MV-4-11 (cell line): ENCODE data around the gene GPRC6A.

Source experiments
- DNase-seq: peaks from one replicate; lab custom pipeline; 2025; lab: John Stamatoyannopoulos, UW

The GPRC6A gene

DNA sequence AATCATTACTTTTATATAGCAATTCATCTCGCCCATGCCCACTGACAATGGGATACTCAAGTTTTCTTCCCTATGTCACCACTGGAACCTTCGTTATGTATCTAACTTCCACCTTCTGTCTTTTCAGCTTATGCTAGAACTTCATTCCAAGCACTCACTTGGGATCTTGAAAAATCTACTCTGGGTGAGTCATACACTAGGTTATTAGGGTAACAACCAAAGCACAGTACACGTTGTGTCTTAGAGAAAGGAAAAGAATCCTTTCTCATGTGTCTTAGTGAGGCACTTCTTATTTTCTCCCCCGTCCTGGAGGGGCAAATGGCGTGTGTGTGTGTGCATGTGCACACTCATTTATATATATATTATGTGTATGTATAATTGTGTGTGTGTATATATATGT lies 45.0 kb downstream of the GPRC6A start:
- DNase-seq: no peak

DNA sequence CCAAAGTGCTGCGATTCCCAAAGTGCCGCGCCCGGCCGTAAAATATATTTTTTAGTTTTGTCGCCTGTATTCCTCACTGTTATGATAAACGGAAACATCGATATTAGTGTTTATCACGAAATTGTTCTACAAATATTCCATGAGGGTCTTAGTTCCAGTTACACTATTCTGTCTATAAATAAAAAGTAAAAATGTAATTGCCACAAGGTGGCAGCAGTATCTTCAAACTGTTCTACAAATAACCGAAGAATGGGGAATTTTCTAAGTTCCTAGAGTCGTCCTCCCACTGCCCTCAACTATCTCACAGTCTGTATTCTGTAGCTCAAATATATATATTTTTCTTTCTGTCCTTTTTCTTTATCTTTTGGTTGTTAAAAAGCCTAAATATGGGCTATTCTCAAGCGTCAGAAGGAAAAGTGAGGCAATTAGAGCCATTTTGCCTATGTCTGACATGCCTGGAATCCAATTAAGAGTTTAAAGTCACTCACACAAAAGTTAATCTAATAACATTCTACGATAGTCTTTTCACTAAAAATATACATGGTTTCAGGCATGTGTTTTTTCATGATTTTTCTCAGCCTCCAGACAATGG lies 49.2 kb downstream of the GPRC6A start:
- DNase-seq: peak; percentile 16

DNA sequence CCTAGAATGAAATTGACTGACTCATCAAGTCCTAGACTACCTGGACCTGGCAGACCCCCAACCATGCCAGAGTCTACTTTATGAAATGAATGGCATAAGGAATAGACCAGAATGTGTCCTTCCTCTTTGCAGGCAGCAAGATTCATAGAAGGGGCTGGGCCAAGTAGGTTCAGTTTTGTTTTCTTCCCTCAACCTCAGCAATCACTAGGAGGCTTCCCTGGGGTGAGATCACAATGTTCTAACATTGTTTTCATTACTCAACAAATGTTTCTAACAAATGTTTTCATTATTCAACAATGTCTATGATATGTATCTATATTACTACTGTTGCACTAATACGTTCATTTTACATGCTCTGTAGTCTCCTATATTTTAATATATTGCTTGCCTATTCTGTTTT lies 55.0 kb downstream of the GPRC6A start:
- no peak for DNase-seq

DNA sequence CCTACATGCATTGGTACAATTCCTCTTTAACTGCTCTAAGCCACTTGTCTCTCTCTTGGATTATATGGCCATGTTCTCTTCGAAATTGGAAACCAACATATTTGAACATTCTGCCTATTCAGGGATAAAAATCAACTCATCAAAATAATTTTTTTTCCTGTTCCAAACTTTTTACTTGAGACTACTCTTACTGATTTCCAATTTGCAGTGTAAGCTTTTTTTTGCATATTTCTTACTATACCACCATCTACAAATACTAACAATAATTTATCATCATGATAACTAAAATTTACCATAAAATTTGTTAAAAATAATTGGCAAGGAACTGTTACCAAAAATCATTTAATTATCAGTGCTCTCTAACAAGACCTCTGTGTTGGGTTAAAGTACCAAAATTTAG lies 56.4 kb downstream of the GPRC6A start:
- DNase-seq: no peak

DNA sequence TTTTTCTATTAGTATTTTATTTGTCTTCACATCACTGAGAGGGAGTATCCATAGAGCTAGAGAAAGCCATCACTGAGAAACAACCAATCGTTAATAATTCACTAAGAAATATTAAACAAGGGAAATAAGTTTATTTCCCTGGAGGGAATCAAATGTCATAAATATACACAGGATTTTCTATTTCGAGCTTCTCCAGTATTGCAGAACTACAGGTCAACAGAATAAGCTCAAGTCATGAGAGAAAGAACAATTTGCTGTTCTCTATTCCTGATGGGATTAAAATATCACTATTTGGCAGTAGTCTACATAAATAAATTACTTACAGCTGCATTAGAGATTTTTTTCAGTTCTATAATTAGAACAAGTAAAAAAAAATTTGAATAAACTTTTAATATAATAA lies 61.2 kb downstream of the GPRC6A start:
- DNase-seq: no peak

DNA sequence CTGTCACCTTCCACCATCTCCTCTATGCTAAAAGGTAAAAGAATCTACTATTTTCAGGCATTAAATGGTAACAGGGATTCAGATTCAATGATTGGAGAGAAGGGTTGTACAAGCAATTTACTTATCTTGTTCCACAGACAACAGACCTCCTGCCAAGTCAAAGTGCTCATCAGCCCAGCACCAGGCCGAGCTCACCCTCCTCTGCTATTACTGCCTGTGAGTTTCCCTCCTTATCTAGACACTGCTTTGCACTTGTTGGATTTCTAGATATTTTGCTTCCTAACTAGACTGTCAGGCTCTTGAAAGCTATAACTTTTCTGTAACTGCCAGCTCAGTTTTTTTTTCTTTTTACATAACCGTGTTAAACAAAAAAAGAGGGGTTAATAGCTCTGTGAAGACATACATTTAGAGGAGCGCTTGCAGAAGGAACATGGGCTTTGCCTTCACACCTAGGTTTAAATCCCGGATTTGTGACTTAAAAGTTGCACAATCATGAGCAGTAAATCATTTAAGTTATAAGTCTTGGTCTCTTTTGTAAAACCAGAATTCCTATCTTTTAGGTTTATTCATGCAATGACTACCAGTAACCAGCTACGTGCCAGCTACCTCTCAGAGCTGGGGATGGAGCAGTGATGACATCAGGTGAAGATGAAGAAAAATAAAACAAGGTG lies 62.2 kb downstream of the GPRC6A start:
- DNase-seq: no peak

DNA sequence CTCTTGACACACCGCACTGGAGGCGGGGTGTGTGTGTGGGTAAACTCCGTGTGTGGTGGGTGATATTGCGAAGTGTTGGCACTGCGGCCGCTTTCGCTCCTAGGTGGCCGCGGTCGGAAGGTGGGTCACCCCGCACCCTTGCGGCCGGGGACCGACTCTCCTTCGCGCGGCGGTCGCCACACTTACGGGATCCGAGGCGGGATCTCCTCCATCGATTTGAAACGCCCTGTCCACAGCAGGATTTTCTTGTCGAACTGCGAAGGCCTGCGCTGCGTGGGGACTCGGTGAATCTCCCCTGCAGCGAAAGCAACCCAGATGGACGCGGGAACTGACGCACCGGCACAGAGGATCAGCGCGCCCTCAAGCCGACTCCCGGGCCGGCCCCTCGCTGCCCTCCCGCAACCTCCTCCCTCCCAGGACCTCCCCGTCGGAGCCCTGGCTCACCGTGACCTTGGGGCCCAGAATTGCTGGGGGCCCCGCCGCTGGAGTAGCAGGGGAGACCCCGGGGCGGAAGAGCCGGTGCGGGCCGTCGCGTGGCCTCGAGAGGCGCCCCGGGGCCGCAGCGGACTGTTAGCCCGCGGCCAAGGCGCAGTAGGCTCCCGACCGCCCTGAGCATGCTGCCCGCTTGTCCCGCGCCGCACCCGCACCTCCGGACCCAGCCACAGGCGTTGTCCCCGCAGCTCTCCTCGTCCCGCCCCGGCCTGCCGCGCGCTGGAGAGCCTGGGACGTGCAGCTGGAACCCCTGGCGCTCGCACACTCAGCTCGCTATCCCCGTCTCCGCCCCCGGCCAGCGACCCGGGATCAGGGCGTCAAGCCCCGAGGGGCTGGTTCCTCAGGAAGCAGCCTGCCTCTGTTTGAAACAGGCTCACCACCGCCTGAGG lies 63.7 kb downstream of the GPRC6A start, which contains the start of gene FAM162B:
Gene FAM162B, minus strand, starts transcription at position 759 of the 881 bp plus-strand sequence. Its CDS starts 143 bp downstream, at position 616.
- no peak for DNase-seq

DNA sequence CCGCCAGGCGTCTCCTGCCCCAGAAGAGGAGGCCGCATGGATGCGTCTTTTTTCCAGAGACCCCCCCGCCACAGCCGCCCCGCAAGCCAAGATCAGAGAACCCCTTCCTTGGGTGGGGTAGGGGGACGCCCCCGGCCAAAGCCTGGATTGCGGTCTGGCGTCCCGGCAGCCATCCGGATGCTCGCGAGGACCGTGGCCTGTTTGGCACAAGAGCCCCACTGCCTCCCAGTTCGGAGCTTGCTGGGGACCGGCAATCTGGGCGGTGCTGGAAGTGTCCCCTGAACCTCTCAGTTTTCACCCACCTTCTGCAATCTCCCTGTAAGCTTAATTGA lies 64.3 kb downstream of the GPRC6A start:
- no peak for DNase-seq

DNA sequence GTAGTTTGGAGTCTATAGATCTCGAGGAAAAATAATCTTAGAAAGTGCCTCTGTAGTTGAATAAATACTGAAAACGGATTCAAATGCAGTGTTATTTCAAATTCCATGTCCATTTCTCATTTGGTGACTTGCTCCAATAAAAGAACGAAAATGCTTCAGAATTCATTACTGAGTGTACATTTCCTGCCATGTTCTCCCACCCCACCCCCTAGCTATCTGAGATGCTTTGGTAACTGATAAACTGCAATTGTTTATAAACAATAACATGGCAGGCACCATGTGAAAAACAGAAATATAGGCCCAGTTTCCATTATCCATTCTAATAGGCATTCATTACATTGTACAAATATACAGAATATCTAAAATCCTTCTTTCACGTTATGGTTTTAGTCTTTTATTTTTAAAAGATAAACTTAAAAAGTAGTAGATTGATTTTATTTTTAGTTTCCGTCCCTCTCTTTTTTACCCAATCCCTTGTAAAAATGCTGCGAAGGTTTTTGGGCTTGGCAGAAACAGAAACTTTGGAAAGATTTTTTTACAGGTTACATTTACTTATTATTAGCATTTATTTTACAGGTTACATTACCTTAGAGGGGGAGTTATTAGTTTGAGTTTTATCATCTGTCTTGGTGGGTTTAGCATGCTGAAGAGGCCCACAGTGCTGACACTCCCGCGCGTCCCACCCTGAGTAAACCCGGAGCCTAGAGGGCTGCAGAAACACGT lies 64.8 kb downstream of the GPRC6A start:
- DNase-seq: no peak

DNA sequence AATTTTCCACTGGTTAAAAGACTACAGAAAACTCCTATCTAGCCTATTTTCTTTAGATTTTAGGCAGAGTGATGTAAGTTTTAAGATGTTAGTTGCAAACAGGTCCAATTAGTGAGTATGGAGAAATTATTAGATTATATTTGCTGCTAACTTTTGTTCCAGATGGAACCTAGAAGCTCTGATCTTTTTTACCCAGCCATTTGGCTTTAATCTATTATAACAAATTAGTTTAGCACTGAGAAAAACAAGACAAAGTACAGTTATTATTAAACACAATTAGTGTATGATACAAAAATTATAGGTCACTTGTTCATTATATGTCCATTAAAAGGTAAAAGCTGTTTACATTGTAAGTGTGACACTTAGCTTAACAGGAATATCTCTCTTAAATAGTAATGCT lies 65.8 kb downstream of the GPRC6A start:
- DNase-seq: no peak

DNA sequence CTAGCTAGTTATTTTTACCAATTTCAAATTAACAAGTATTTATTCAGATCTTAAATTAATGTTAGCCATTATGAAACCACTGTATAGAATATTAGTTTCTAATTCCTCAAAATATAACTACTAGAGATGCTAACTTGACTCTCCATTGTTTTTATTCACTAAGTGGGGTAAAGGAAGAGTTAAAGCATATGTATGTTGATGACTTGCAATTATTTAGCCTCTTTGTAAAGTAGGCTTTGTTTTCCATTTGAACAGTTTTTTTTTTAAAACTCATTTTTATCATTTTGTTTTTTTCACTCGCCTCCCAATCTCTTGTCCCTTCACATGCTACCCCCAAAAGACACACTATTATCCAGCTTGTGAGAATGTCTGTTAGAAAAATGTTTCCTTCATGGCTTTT lies 66.6 kb downstream of the GPRC6A start:
- DNase-seq: no peak

DNA sequence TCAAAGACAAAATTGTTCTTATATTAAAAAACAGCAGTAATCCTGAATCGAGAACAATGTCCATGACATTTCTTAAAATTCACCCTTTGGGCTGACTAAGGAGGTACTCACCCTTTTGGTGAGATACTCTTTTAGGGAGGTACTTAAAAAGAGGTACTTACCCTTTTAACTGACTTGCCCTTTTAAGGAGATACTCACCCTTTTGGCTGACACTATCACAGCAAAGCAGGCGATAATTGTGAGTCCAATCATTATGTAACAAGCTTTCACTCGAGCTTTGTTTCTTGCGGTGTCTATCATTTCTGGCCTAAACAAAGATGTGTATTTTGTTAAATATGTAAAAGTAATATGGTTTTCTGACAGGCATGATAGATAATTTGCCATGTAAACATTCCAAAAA lies 67.1 kb downstream of the GPRC6A start:
- no peak for DNase-seq

DNA sequence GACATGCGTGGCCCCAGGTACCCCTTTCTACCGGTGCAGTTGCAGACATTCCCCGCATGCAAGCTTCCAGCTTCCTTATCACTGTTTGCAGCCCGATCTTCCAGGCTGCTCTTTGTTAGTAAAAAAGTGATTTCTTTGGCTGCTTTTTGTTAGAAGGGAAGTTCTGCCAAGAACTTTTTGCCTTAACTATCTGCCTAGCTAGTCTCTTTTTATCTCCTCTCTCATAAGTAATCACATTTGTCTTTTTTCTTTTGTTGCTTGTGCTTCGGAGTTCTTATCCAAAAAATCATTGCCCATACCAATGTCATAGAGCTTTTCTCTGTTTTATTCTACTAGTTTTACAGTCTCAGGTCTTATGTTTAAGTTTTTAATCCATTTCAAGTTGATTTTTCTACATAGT lies 83.7 kb downstream of the GPRC6A start:
- no peak for DNase-seq
